HG03103 (cell line): Measurements from ENCODE around the gene TRIML1.

ENCODE experiments used
- ATAC-seq: cut with Tn5 transposase; IDR thresholded peaks from one replicate; pipeline ENCODE4 v1.9.1; 2021; ENCODE audit warnings: low read depth; ENCODE audit not compliant: unreplicated experiment

TRIML1 gene

GRCh38 chr4:188139141-188139540 is at the start of gene TRIML1:
Gene TRIML1, plus strand, starts transcription at chr4:188139441. Its CDS starts 118 bp downstream, at chr4:188139559.
- no peak for ATAC-seq

- no peak for ATAC-seq
Measured at GRCh38 chr4:188092824-188093223, 46.4 kb upstream of the TRIML1 start.

- no peak for ATAC-seq
Measured at GRCh38 chr4:188106454-188106853, 32.8 kb upstream of the TRIML1 start.

- ATAC-seq: no peak
Measured at GRCh38 chr4:188107931-188108843, 31.1 kb upstream of the TRIML1 start.

GRCh38 chr4:188109157-188109755 is 30.0 kb upstream of the TRIML1 start, which contains the start of gene TRIML2:
Gene TRIML2, minus strand, starts transcription at chr4:188109603. Its CDS starts 4,235 bp downstream, at chr4:188105368.
- ATAC-seq: no peak

- ATAC-seq: no peak
Measured at GRCh38 chr4:188110036-188110435, 29.2 kb upstream of the TRIML1 start.

GRCh38 chr4:188110741-188111471 is 28.3 kb upstream of the TRIML1 start:
- no peak for ATAC-seq

GRCh38 chr4:188111955-188112354 is 27.3 kb upstream of the TRIML1 start:
- ATAC-seq: no peak

GRCh38 chr4:188113156-188113555 is 26.1 kb upstream of the TRIML1 start:
- no peak for ATAC-seq

GRCh38 chr4:188117631-188118324 is 21.5 kb upstream of the TRIML1 start:
- ATAC-seq: no peak

- no peak for ATAC-seq
Measured at GRCh38 chr4:188121530-188121929, 17.7 kb upstream of the TRIML1 start.

GRCh38 chr4:188127214-188127874 is 11.9 kb upstream of the TRIML1 start:
- no peak for ATAC-seq

GRCh38 chr4:188130355-188130754 is 8.9 kb upstream of the TRIML1 start:
- ATAC-seq: no peak

- no peak for ATAC-seq
Measured at GRCh38 chr4:188132232-188132631, 7.0 kb upstream of the TRIML1 start.

GRCh38 chr4:188138227-188138626 is 1.0 kb upstream of the TRIML1 start:
- ATAC-seq: no peak

GRCh38 chr4:188139671-188140070 is 430 bp downstream of the TRIML1 start:
- ATAC-seq: no peak

- no peak for ATAC-seq
Measured at GRCh38 chr4:188143731-188144130, 4.5 kb downstream of the TRIML1 start.

- no peak for ATAC-seq
Measured at GRCh38 chr4:188145601-188146000, 6.4 kb downstream of the TRIML1 start.

- no peak for ATAC-seq
Measured at GRCh38 chr4:188146618-188147017, 7.4 kb downstream of the TRIML1 start.

GRCh38 chr4:188147176-188147575 is 7.9 kb downstream of the TRIML1 start:
- no peak for ATAC-seq
